EL (cell line): Measurements from ENCODE around the gene EGLN2.
"Not testable (repeated sequence)": the region's sequence is repeated elsewhere in the genome, so short reads cannot be mapped to it uniquely, and the experiment has no call there.

ENCODE experiments used
- DNase-seq: peaks from one replicate; pipeline ENCODE4 v3.0.0-alpha.2; 2016

The EGLN2 gene

DNA sequence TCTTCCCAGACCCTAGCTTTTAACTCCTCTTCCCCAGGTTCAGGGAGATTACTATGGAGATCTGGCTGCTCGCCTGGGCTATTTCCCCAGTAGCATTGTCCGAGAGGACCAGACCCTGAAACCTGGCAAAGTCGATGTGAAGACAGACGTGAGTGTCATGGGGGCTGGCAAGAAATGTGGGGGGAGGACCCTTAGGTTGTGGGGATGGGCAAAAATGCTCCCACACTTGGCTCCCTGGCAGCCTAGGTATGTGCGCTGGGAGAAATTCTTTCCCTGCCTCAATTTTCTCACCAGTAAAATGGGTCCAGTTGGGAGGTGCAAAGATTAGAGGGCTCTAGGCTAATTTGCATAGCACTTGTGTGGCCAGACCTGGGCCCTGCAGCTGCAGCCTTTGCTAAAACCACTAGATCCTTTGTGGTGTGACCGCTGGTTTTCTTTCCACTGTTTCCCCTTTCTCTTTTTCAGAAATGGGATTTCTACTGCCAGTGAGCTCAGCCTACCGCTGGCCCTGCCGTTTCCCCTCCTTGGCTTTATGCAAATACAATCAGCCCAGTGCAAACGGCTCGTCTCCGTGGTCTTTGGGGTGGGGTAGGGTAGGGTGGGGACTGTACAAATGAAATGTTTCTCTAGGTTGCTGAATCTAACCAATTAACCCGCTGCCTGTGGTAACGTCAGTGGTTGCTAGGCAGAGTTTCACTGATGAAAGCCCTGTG lies 21.9 kb upstream of the EGLN2 start:
- DNase-seq: peak; percentile 91

DNA sequence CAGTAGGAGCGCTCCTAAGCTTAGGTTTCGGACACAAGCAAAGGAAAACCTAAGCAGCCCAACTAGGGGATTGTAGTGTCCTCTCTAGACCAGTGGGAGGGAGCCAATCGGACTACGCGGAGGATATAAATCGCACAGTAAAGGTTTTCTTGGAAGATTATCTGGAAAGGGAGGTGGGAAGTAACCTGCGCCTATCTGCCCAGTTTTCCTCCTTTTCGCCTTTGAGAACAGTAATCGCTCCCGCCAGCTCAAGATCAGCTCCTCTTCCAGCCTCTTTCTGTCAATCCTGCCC lies 21.4 kb upstream of the EGLN2 start:
- no peak for DNase-seq

DNA sequence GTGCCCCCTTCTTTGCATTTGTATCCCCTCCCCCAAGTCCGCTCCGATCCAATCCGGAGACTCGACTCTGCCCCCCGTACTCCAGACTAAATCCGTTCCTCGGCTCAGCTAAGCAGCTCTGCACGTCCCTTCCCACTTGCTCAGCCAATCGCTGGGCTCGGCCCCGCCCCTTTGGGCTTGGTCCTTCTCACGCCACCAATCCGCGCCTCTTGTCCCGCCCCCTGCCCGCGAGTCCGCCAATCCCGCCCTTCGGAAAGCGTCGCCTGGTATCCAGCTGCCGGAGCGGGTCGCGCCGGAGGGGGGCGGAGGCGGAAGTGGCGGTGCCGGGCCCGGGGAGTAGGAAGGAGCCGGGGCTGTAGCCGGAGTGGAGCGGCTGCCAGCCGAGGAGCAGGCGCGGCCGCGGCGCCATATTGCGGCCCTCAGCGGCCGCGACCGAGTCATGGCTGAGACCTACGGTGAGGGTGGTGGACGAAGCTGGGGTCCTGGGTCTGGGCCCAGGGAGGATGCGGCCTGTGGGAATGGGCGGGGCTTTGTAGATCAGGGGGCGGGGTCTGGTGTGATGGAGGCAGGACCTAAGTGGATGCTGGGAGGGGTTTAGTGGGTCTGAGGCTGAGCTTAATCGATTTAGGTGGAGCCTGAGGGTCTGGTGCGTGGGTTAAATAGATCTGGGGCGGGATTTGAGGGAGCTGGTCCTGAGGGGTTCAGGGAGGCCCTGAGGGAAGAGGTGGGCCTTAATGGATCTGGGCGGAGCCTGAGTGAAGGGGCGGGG lies 20.9 kb upstream of the EGLN2 start, which contains the start of gene RAB4B:
TSS of gene RAB4B (plus strand) at position 311 of the 769 bp plus-strand sequence. CDS start at position 440, 129 bp downstream.
- DNase-seq: peak; percentile 100

GRCh38 chr19:40778706-40779284 lies 20.2 kb upstream of the EGLN2 start:
- no peak for DNase-seq

DNA sequence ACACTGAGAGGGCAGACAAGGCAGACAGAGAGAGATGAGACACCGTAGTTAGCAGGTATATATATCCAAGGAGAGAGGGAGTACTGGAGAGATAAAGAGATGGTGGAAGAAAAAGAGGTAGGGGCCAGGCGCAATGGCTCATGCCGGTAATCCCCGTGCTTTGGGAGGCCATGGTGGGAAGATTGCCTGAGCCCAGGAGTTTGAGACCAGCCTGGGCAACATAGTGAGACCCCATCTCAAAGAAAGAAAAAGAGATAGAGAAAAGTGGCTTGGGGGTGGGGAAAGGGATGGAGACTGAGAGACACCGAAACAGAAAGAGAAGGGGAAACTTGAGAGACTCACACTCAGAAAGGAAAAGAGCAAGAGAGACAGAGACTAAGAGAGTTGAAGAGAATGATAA lies 18.4 kb upstream of the EGLN2 start:
- DNase-seq: no peak

DNA sequence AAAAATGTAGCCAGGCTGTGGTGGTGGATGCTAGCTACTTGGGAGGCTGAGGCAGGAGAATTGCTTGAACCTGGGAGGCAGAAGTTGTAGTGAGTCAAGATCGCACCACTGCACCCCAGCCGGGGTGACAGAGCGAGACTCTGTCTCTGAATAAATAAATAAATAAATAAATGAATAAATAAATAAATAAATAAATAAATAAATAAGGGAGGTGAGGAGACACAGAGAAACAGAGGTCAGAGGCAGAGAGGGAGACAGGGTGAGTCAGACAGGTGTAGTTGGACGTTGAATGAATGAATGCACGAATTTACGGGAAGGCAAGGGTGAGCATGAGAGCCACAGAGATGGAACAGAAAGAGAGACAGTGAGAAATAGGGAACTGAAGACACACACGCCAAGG lies 17.9 kb upstream of the EGLN2 start:
- no peak for DNase-seq

DNA sequence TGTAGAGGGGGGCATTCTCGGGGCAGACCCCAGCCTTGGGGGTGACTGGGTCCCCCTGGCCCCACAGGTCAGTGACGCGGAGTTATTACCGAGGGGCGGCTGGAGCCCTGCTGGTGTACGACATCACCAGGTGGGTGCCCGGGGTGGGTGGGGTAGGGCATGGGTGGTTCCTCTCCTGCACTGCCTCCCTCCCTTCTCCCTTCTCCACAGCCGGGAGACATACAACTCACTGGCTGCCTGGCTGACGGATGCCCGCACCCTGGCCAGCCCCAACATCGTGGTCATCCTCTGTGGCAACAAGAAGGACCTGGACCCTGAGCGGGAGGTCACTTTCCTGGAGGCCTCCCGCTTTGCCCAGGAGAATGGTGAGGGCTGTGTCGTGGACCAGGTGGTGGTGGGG lies 15.3 kb upstream of the EGLN2 start:
- no peak for DNase-seq

DNA sequence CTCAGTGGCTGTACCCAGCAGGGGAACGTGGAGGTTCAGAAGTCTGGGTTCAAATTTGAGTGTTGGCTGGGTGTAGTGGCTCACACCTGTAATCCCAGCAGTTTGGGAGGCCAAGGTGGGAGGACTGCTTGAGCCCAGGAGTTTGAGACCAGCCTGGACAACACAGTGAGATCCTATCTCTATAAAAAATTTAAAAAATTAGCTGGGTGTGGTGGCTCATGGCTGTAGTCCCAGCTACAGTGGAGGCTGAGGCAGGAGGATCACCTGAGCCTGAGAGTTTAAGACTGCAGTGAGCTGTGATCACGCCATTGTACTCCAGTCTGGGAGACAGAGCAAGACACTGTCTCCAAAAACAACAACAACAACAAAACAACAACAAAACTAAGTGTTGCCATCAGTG lies 14.8 kb upstream of the EGLN2 start:
- DNase-seq: not testable (repeated sequence)

DNA sequence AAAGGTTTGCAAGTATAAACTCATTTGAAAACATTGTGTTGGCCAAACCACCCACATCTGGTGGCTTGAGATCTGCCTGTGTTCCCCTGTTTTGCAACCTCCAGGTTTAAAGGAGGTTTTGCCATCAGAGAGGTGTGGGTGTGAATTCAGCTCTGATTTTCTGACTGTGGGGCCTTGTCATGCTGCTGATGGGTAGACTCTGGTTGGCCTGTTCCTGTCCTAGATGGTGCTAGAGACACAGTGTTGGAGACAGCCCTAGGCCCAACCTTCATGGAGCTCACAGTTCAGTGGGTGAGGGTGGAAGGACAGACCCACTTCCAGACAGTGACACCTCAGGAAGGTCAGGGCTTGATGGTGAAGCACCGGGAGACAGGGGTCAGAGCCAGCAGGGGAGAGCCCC lies 13.5 kb upstream of the EGLN2 start:
- no peak for DNase-seq

DNA sequence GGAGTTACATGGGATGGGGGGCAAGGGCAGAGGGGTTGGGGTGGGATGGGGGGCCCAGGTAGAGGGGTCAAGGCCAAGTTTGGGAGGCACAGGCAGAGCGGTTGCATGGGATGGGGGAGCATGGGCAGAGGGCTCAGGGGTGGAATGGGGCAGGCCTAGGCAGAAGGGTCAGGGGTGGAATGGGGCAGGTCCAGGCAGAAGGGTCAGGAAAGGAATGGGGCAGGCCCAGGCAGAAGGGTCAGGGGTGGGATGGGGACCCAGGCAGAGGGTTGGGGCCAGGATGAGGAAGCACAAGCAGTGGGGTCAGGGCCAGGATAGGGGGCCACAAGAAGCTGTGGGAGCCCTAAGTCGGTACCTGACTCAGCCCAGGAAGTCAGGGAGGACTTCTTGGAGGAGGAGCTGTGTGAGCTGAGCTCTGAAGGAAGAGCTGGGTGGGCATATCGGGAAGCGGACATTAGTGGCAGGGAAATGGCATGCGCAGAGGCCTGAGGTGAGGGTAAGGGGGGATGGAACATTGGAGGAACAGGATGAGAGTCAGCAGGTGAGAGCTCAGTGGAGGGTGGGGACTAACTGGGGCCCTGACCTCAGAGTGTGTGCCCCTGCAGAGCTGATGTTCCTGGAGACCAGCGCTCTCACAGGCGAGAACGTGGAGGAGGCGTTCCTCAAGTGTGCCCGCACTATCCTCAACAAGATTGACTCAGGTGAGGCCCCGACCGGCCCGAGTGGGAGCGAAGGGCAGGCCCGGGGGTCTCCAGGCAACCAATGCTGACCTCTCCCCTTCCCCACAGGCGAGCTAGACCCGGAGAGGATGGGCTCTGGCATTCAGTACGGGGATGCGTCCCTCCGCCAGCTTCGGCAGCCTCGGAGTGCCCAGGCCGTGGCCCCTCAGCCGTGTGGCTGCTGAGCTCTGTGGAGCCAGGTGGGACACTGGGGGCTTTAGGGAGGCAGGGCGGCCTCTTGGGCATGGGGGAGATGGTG lies 12.6 kb upstream of the EGLN2 start:
- no peak for DNase-seq

DNA sequence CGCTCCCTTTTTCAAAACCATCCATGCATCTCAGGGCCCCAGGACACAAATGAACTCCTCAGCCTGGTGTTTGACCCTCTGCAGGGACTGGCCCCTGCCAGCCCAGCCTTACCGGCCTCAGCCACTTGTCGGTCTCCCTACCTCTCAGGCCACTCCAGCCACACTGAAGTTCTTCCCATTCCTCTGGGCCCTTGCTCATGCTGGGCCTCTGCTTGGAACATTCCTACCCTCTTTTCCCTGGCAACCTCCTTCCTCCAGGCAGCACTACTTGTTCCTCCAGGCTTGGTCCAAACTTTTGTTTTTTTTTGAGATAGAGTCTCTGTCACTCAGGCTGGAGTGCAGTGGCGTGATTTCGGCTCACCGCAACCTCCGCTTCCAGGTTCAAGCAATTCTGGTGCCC lies 7.6 kb upstream of the EGLN2 start:
- no peak for DNase-seq

DNA sequence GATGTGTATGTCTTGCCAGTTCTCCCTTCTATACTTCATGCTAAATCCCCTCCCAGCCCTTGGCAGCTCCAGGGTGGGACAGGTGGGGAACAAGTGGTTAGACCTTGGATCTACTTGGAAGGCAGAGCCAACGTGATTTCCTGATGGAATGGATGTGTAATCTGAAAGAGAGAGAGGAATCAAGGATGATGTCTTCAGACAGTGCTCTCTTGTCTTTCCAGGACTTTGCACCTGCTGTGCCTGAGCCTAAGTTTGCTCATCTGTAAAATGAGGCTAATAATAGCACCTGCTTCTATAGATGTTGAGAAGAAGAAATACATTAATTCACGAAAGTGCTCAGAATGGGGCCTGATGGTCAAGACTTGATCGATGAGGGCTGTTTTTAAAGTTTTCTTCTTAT lies 7.0 kb upstream of the EGLN2 start:
- no peak for DNase-seq

DNA sequence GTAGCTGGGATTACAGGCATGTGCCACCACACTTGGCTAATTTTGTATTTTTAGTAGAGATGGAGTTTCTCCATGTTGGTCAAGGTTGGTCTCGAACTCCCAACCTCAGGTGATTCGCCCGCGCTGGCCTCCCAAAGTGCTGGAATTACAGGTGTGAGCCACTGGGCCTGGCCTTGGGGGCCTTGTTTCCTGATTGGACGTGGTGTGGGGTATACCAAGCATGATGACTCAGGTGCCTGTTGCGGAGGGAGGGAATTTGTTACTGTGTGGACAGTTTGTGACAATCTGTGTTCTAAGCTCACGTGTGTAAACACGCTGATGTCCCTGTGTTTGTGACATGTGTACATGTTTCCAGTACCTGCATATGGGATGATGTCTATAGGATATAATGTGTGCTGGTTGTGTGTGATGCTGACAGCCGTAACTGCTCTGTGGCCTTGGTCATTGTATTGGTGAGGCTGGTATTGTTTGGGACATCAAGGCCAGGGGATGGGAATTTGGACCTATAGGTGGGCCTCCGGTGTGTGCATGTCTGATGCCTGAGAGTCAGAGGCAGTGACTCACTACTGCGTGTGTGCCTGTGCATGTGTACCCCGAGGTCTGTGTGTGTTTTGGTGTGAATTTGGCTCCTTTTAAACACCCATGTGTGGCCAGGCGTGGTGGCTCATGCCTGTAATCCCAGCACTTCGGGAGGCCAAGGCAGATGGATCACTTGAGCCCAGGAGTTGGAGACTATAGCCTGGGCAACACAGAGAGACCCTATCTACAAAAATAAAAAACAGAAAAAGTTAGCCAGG lies 1.6 kb upstream of the EGLN2 start:
- DNase-seq: no peak

DNA sequence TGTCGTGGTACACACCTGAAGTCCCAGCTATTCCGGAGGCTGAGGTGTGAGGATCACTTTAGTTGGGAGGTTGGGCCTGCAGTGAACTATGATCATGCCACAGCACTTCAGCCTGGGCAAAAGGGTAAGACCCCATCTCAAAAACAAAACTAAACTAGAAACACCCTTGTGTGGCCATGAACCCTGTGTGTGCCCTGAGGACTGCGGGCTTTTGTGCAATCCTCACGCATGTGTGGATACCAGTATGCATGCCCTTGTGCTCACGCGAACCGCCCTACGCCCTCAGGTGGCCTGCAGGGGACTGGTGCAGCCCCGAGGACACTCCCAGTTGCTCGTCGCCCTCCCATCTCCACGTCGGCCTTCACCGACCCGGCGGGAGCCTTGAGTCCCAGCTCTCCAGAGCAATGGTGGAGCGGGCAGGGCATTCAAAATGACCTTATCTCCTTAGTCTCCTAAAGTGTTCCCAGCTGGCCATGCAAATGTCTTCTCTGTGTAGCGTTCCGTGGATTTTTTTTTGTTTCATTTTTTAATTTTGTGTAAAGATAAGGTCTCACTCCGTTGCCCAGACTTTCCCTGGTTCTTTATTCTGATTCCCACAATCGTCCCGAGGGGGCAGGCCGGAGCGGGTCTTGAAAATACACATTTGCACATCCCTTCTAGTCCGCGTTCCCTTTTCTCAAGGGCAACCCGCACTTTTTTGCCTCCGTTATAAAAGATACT lies 868 bp upstream of the EGLN2 start:
- DNase-seq: peak; percentile 69

DNA sequence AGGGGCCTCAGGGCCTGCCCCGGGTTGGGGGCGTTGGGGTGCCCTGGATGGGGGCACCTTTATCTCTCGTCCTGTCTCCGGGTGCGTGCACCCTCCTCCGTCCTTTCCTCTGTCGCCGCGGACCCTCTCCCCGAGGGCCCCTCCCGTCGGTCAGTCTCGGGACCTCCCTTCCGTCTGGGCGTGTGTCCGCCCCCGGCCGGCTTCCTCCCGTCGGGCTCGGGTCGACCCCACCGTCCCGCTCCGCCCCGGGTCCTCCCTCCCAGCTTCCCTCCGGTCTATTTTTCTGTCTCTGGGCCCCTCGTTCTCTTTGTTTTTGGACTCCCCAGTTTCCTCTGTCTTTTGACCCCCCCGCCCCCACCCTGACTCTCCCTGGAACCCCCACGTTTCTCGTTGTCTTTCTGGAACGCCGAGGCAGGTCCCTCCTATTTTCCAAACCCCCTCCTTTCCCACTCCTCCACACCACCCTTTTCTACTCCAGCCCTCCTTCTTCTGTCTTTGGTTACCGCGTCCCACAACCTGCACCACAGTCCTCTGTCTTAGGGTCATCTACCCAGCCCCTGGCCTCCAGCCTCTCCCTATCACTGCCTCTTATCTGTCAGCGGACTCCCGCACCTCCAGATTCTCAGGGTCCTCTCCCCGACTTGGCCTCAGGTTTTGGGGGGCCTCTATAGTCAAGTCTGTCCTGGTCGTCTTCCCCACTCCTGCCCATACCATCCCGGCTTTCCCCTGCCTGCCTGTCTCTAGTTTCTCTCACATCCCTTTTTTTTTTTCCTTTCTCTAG lies 757 bp downstream of the EGLN2 start:
- DNase-seq: peak; percentile 41

GRCh38 chr19:40800339-40800996 lies 1.5 kb downstream of the EGLN2 start:
- DNase-seq: no peak

DNA sequence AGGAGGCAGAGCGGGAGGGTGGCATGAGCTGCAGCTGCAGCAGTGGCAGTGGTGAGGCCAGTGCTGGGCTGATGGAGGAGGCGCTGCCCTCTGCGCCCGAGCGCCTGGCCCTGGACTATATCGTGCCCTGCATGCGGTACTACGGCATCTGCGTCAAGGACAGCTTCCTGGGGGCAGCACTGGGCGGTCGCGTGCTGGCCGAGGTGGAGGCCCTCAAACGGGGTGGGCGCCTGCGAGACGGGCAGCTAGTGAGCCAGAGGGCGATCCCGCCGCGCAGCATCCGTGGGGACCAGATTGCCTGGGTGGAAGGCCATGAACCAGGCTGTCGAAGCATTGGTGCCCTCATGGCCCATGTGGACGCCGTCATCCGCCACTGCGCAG lies 2.0 kb downstream of the EGLN2 start:
- no peak for DNase-seq

GRCh38 chr19:40801426-40802299 lies 2.7 kb downstream of the EGLN2 start:
- no peak for DNase-seq
